Lower leg skin (tissue), 3 donors: ENCODE data around the gene KISS1R.

Experiments used
- CTCF ChIP-seq, 3 donors: fragments of 450-650 bp; IDR thresholded peaks; one replicate each; pipeline ENCODE4 v1.5.1; 2016; ENCODE audit warnings: antibody characterized with exemption in 3 of 3, mild to moderate bottlenecking in 3 of 3, moderate library complexity in 2 of 3
- POLR2A ChIP-seq, 2 donors: fragments of 450-650 bp; IDR thresholded peaks; one replicate each; pipeline ENCODE4 v1.6.1; 2016 to 2017; ENCODE audit warnings: antibody characterized with exemption in 2 of 2, mild to moderate bottlenecking in 1 of 2, moderate library complexity in 1 of 2

GRCh38 chr19:896999-897398, 20.1 kb upstream of the KISS1R start:
- no peak for TF ChIP-seq CTCF (IDR thresholded peaks at IDR 0.05)
- no peak for TF ChIP-seq POLR2A (IDR thresholded peaks at IDR 0.05)
